Activated CD8-positive, alpha-beta memory T cell treated with anti-CD3 and anti-CD28 coated beads, Interleukin-2, amount 50 U/mL, for 4 hours (primary cell): ENCODE measurements around the gene KCTD18.

Experiments used
- DNase-seq: peaks from one replicate; pipeline ENCODE4 v3.0.0-alpha.2; 2020

KCTD18 gene

GRCh38 chr2:200453853-200454534 lies 55.9 kb downstream of the KCTD18 start:
- DNase-seq: no peak

GRCh38 chr2:200453142-200453852 lies 56.6 kb downstream of the KCTD18 start:
- no peak for DNase-seq

- no peak for DNase-seq
Measured at GRCh38 chr2:200452377-200452776, 57.5 kb downstream of the KCTD18 start.

- DNase-seq: no peak
Measured at GRCh38 chr2:200451511-200451910, 58.4 kb downstream of the KCTD18 start.

GRCh38 chr2:200450288-200450687 lies 59.6 kb downstream of the KCTD18 start:
- DNase-seq: no peak

GRCh38 chr2:200449149-200449548 lies 60.7 kb downstream of the KCTD18 start:
- no peak for DNase-seq

- no peak for DNase-seq
Measured at GRCh38 chr2:200448455-200448854, 61.4 kb downstream of the KCTD18 start.

GRCh38 chr2:200447139-200447855 lies 62.6 kb downstream of the KCTD18 start:
- DNase-seq: no peak

- DNase-seq: no peak
Measured at GRCh38 chr2:200446612-200447011, 63.3 kb downstream of the KCTD18 start.

GRCh38 chr2:200445284-200445683 lies 64.6 kb downstream of the KCTD18 start:
- DNase-seq: no peak

GRCh38 chr2:200444530-200444929 lies 65.3 kb downstream of the KCTD18 start:
- no peak for DNase-seq

- no peak for DNase-seq
Measured at GRCh38 chr2:200443916-200444315, 66.0 kb downstream of the KCTD18 start.

GRCh38 chr2:200443376-200443775 lies 66.5 kb downstream of the KCTD18 start:
- DNase-seq: no peak

- DNase-seq: no peak
Measured at GRCh38 chr2:200442471-200442870, 67.4 kb downstream of the KCTD18 start.

- DNase-seq: no peak
Measured at GRCh38 chr2:200439981-200440380, 69.9 kb downstream of the KCTD18 start.
